NB4 (cell line): ENCODE results near the gene CBX4.

ENCODE experiments used
- CTCF ChIP-seq: IDR thresholded peaks from one replicate; pipeline ENCODE4 v1.5.1; 2012; ENCODE audit warnings: low read depth, low read length
- MAX ChIP-seq: IDR thresholded peaks from 2 replicates; pipeline ENCODE4 v1.6.1; 2011; ENCODE audit warnings: low read depth, low read length
- MYC ChIP-seq: IDR thresholded peaks from 2 replicates; pipeline ENCODE4 v1.6.1; 2011; ENCODE audit warnings: low read depth, low read length
- POLR2A ChIP-seq: IDR thresholded peaks from 2 replicates; pipeline ENCODE4 v1.6.1; 2011; ENCODE audit warnings: mild to moderate bottlenecking; ENCODE audit not compliant: insufficient read length; ENCODE audit errors: extremely low read depth

- TF ChIP-seq POLR2A: no peak
- TF ChIP-seq CTCF: no peak
- TF ChIP-seq MAX: peak; percentile 14; the same call in 1 of the 2 replicates
- TF ChIP-seq MYC: 0 out of 2 replicates have a peak, but pooled peaks have one; percentile 29
Observed at GRCh38 chr17:79845601-79845949, 6.3 kb upstream of the CBX4 start.
